DMS79 (cell line): ENCODE data around the gene RGS14.
"Not testable (repeated sequence)": the region's sequence is repeated elsewhere in the genome, so short reads cannot be mapped to it uniquely, and the experiment has no call there.

ENCODE experiments used
- DNase-seq: peaks from one replicate; lab custom pipeline; 2025; lab: John Stamatoyannopoulos, UW

The RGS14 gene

DNA sequence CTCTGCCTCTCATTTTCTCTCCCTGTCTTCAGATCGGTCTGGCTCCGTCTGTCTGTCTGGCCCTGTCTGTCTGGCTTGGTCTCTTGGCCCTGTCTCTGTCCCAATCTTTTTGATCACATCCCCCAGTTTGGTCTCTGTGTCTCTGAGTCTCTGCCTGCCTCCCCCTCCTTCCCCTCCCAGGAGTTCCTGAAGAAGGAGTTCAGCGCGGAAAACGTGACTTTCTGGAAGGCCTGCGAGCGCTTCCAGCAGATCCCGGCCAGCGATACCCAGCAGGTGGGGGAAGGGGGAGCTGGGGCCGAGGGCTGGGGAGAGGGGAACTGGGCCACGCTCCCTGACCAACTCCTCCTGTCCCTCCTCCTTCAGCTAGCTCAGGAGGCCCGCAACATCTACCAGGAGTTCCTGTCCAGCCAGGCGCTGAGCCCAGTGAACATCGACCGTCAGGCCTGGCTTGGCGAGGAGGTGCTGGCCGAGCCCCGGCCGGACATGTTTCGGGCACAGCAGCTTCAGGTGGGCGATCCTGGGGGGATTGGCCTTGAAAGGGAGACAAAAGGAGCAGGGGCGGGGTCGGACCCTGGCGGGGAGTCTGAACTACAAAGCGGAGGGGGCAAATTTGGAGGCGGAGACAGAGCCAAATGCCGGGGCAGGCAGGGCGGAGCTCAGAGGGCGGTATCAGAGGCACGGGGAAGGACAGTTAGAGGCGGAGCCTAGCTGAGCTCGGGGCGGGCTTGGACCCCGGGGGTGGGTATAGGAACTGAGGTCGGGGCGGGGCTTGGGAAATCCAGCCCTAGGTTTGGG, 9.0 kb downstream of the RGS14 start:
- DNase-seq = no peak

DNA sequence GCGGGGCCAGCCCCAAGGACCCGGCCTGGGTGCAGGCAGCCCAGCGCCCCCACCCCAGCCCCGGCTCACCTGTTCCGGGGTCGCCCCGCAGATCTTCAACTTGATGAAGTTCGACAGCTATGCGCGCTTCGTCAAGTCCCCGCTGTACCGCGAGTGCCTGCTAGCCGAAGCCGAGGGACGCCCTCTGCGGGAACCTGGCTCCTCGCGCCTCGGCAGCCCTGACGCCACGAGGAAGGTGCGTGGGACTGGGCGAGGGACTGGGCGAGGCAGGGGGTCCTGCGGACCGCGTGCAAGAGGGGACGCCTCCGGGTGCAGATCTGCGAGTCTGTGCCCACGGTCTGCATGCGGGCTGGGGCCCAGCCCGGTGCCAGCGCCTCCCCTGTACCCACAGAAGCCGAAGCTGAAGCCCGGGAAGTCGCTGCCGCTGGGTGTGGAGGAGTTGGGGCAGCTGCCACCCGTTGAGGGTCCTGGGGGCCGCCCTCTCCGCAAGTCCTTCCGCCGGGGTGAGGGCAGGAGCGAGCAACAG, 9.7 kb downstream of the RGS14 start:
- DNase-seq = no peak

DNA sequence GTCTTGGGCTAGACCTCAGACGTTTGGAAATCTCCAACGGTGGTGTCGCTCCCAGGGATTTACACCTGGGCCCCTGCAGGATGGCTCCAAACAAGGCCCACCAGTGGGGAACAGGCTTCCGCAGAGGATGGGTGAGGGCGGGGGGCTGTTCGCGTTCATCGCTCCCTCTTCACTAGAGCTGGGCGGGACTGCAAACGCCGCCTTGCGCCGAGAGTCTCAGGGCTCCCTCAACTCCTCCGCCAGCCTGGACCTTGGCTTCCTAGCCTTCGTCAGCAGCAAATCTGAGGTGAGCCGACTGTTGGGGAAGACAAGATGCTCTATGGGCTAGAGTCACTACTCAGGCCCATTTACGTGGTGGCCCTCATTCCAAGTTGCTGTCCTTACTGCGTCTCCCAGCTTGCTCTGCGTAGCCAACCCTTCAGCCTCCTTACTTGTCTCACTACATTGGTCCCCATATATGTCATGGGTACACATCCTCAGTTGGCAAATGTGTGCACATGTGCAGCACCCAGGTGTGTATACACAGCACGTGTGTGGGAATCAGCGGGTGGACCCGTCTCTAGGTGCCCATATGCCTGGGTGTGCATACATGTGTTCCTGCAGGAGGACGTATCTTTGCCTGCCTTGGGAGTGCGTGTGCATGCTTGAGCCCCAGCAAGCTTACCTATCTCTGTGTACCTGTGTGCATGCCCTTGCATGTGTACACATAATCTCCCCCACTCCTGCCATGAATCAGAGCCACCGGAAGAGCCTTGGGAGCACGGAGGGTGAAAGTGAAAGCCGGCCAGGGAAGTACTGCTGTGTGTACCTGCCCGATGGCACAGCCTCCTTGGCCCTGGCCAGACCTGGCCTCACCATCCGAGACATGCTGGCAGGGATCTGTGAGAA, 10.5 kb downstream of the RGS14 start:
- DNase-seq = no peak

DNA sequence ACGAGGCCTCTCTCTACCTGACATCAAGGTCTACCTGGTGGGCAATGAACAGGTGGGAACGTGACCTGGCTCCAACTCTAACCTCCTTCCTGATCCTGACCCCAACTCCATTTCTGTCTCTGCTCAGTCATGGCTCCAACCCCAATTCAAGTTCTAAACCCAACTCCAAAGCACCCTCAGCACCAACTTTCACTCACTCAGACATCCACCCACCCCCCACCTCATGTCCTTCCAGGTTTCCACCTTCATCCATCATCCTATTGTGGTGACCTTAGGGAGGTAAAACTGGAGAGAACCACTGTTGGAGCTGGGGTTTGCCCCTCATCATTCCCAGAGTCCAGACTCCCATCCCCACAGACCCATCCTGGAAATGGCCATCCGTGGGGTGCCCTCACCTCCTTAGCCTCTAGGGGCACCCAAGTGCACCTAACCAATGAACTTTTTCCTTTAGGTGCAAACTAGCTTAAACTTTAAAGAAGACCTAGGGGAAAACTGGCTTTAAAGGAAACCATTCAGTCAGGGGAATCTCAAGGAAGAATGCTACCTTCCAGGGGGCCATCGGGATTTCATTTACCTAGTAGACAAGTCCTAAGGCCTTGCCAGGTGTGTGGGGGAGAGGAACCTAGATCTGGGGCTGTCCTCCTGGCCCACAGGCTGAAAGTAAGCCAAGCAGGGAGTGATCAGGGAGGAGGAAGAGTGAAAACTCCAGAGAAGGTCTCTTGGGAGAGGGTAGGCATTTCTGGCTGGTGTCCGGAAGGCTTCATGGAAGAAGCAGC, 11.3 kb downstream of the RGS14 start:
- DNase-seq = no peak

DNA sequence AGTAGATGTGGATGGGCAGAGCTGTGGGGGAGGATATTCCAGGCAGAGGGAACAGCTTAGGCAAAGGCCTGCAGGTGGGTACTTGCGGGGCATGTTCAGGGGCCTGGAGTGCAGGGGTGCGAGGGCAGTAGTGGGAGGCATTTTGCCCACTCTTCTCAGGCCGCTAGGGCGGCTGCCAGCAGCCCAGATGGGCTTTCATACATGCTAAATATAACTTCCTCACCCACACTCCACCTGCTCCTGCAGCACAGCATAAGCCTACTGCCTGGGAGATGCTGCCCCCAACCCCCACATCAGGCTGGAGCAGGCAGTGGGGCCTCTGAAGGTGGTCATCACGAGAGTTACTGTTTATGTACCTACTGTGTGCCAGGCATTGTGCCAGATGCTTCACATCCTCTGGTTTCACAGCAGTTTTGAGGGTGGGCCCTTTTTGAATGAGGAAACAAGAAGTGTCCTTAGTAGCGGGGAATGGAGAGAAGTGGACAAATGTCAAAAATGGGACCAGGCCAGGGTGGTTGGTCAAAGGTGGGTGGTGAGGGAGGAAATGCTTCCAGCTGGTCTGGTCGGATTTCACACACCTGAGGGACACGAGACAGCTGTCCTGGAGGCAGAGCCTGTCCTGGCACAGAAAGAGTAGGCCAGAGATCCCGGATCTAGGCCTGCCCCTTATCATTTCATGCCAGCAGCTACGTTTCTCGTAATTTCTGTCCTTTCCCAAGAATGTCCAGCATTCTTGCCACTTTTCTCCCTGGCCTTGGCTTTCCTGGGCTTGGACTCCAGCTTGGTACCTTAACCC, 12.1 kb downstream of the RGS14 start:
- no peak for DNase-seq

DNA sequence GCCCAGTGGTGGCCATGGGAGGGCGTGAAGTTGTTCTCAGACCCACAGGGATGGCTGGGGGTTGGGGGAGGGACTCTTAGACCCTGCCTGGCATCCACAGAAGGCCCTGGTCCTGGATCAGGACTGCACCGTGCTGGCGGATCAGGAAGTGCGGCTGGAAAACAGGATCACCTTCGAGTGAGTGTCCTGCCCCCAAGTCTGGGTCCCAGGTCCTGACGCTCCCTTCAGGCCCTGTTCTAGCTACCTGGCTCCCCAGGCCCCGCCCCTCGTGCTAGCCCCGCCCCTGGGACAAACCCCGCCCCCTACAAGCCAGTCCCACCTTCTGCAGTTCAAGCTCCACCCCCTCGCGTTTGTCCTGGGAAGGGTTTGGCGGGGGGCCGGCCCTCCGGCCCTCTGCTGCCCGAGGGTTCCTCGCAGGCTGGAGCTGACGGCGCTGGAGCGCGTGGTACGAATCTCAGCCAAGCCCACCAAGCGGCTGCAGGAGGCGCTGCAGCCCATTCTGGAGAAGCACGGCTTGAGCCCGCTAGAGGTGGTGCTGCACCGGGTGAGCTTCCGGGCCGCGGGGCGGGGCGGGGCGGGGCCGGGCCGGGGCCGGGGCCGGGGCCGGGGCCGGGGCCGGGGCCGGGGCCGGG, 12.9 kb downstream of the RGS14 start:
- DNase-seq = peak; percentile 19

DNA sequence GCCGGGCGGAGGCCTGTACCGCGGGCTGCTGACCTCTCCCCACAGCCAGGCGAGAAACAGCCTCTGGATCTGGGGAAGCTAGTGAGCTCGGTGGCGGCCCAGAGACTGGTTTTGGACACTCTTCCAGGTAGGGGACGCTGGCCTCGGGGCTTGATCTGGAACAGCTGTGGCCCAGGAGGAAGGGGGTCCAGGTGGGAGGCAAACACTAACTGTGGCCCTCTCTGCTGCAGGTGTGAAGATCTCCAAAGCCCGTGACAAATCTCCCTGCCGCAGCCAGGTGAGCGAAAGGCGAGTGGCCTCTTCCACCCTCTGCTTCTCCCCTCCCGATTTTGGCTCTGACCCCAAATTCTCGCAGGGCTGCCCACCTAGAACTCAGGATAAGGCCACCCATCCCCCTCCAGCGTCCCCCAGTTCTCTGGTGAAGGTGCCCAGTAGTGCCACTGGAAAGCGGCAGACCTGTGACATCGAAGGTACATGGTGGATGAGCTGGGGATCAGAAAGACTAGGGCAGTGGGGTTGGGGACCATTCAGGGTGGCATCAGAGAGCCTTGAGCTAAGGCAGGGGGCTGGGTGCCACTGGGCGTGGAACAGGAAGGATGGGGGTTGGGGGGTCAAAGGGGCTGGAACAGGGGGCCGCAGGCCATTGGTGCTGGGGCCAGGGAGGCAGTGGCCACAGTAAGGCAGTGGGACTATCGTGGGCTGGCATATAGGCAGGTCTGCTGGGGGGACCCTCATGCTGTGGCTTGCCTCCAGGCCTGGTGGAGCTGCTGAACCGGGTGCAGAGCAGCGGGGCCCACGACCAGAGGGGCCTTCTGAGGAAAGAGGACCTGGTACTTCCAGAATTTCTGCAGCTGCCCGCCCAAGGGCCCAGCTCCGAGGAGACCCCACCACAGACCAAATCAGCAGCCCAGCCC, 13.7 kb downstream of the RGS14 start:
- no peak for DNase-seq

DNA sequence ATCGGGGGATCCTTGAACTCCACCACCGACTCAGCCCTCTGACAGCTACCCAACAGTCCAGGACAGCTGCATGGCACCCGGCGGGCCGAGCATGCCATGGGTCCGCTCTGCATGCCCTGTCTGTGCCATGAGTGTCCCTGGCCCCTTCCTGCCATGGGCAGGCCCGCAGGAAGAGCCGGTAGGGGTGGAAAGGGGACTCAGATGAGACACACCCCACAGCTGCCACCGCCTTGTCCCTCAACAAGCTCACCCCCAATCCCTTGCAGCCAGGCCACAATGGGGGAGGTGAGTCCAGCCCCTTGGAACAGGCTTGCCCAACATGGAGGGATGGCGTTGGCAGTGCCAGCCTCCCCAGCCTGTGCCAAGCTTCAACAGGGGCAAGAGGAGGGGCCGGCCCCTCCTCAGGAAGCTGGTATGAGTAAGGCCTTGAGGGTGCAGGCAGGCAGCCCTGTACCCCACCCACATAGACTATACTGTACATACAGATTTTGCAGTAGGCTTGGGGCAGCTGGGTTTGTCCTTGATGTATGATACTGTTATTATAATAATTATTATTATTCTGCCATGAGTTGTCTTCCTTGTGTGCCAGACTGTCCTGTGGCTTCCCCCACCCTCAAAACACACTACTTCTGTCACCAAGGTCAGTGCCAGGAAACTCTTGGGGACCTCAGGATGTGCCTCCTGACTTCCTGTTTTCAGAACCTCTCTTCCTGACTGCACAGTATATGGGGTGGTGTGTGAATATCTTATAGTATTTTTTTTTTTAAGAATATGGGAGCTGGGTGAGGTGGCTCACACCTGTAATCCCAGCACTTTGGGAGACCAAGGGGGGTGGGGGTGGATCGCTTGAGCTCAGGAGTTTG, 14.5 kb downstream of the RGS14 start:
- DNase-seq = no peak

DNA sequence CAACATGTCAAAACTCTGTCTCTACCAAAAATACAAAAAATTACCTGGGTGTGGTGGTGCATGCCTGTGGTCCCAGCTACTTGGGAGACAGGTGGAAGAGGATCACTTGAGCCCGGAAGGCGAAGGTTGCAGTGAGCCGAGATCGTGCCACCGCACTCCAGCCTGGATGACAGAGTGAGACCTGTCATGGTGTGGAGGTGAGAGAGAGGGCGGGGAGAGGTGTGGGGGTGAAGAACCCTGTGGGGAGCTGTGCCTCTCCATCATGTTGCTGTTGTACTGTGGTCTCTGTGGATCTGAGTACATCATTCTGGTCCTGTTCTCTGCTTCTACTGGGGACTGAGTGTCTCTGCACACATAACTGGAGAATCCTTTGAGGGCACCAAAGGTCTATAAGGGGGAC, 15.2 kb downstream of the RGS14 start:
- DNase-seq = no peak

DNA sequence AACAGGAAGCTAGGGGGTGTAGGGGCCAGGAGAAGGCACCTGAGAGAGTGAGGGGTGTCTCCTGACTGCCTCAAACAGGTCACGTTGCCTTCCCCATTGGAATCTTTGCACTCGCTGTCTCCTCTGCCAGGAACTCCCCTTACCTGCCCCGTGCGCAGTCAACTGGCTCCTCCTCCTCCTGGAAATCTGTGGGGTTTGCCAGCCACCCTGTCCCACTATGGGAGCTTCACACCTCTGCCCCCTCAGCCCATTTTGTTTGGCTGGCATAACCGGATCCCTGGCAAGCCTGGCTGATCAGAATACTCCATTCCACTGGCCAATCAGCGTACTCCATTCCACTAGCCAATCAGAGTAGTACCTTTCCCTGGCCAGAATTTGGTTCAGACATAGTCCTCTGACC, 16.1 kb downstream of the RGS14 start:
- no peak for DNase-seq

DNA sequence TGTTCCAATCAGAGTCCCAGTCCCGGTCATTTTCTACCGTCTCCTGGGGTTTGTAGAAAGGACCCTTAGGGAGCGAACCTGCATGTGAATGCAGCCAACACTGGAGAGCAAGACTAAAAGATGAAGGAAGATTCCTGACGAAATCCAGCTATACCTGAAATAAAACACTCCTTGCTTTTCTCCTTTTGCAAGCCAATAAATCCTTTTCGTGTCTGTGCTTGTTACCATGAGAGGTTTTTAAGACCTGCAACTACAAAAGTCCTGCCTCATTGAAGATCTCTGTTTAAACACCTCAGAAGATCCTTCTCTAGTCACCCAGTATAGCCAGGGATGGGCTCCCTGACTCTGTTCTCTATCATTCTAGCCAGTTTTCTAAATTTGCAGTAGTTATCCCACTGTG, 16.5 kb downstream of the RGS14 start:
- DNase-seq = no peak

DNA sequence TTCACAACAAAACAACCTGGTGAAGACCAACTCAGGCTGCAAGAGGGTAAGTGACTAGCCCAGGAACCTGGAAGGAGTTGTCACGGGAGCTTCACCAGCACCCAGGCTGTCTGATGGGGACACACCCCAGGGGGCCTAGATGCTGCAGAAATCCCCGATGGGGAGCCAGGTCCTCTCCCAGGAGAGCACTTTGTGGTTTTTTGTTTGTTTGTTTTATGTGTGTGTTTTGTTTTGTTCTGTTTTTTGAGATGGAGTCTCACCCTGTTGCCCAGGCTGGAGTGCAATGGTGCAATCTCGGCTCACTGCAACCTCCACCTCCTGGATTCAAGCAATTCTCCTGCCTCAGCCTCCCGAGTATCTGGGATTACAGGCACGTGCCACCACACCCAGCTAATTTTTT, 17.8 kb downstream of the RGS14 start:
- not testable (repeated sequence) for DNase-seq

DNA sequence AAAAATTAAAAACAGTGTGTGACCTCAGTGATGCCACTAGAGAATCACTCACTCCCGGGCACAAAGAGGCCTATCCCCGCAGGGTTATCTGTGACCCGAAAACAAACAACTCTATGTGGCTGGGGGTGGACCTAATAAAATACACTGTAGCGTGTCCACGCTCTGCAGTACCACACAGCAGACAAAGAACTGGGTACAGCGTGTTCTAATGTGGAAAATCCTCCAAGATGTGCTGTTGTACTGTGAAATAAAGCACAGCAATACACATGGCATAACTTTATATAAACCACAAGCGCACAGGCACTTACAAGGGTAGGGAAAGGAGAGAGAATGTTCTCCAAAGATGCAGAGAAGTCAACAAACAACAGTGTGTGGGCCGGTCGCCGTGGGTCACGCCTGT, 18.4 kb downstream of the RGS14 start:
- DNase-seq = no peak

DNA sequence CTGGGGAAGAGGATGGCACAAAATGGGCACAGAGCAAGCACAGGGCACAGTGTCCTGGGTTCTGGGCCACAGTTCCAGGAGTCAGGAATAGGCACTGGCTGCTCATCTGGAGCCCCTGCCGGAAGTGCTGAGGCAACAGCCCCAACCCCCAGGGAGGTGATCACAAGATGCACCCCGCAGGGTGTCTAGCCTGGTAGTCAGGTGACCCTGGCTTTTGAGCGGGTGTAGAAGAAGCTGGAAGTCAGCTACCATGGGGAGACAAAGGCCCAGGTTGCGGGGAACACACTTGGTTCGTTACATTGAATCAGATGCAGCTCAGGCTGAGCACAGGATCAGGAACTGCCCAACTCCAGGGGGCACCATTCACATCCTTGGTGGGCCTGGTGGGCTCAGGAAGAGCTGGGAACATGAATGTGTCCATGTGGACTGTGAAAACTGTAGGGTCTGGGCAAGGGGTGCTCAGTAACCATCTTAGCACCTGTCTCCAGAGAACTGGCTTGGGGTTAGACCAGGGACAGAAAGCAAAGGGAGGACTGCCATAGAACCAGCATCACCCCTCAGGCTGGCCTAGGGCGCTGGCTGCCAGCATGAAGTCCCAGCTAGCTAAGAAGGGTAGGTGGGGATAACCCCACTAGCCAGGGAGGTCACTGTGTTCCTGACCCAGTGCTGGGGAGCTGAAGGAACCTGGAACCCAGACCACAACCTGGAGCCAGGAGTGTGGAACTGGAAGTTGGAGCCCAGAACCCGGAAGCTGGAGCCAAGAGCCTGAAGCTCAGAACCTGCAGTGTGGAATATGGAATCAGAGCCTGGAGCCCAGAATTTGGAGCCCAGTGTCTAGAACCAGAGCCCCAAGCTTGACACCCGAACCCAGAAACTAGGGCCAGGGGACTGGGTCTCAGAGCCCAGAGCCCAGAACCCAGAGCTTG, 20.4 kb downstream of the RGS14 start:
- no peak for DNase-seq

DNA sequence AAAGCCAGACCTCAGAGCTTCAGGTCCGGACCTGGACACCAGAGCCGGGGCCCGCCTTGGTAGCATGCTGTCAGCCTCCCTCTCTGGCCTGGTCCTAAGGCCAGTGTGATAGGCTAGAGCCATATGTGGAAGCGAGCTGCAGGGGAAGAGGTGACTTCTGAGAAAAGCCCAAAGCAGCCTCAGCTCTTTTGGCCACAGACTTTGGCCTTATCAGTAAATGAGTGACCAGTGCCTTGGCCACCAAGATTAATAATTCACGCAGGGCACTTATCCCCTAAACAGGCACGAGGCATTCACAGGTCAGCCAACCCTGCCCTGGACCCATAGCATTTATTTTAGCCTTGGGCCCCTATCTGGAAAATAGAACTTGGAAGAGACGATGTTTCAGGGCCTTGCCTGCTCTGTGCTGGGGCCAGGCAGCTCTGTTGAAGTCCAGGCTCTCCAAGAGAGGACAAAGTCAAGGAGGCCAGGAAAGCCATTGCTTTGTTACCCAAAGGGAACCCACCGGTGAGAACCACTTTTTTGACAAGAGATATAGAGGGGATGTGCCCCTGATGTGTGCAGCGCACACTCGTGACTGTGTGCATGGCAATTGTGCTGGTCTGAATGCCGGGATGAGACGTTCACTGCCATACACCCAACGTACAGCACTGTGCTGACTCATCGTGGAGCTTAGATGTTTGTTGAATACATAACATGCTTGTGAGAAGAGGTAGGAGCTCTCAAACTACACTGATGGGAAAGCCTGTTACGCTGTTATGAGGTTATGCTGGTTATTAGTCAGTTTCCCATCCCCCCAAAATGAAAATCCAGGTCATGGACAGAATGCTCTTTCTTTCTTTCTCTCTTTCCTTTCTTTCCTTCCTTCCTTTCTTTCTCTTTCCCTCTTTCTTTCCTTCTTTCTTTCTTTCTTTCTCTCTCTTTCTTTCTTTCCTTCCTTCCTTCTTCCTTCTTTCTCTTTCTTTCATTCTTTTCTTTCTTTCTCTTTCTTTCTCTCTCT, 21.5 kb downstream of the RGS14 start:
- no peak for DNase-seq

DNA sequence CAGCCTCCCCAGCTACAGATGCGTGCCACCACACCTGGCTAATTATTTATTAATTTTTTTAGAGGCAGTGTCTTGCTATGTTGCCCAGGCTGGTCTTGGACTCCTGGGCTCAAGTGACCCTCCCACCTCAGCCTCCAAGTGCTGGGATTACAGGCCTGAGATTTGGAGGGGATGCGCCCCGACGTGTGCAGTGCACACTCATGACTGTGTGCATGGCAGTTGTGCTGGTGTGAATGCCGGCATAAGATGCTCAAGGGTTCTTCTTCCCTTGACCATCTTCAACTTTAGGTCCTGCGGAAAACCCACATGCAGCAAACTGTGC, 23.0 kb downstream of the RGS14 start:
- DNase-seq = no peak
